Lower lobe of right lung (tissue), 2 donors: ENCODE results near the gene CORO1A. TPM values are rescaled to one million over a fixed set of nuclear protein-coding genes. Genes with fewer than 3 reads are reported as not detected.

Experiments
- ATAC-seq, 2 donors: fragments of 200-7000 bp; cut with Tn5 transposase; one replicate each; pipeline ENCODE4 v1.9.1; 2020 to 2022; ENCODE audit warnings: mild to moderate bottlenecking in 2 of 2, moderate library complexity in 2 of 2
- DNase-seq: peaks from one replicate; pipeline ENCODE4 v3.0.0-alpha.2; 2020
- H3K27ac ChIP-seq: fragments of 200-600 bp; one replicate; pipeline ENCODE4 v1.8.0; 2022
- H3K27me3 ChIP-seq: fragments of 200-600 bp; one replicate; pipeline ENCODE4 v1.8.0; 2022; ENCODE audit warnings: low read depth
- H3K36me3 ChIP-seq: fragments of 200-600 bp; one replicate; pipeline ENCODE4 v1.8.0; 2022; ENCODE audit warnings: mild to moderate bottlenecking
- H3K4me1 ChIP-seq: fragments of 200-600 bp; one replicate; pipeline ENCODE4 v1.8.0; 2022
- H3K4me3 ChIP-seq: fragments of 200-600 bp; one replicate; pipeline ENCODE4 v1.8.0; 2022; ENCODE audit warnings: mild to moderate bottlenecking
- H3K9me3 ChIP-seq: fragments of 200-600 bp; one replicate; pipeline ENCODE4 v1.8.0; 2022
- intact Hi-C: fragments of 100-400 bp; cut with DNase I; formaldehyde crosslinking; loops from one replicate; pipeline ENCODE4 v1.11.0; 2022
- total RNA-seq: library from RNA; stranded (reverse); fragmentation: NEBNext Ultra II Directional; extraction: Animal tissue kit (Norgen Biotek cat#: 25700); gene quantifications from one replicate; pipeline ENCODE4 v1.2.1, GENCODE V29; 2021
- TF ChIP-seq, protein P1 (sequence below): fragments of 200-600 bp; IDR thresholded peaks from one replicate; pipeline ENCODE4 v1.8.0; 2022; ENCODE audit warnings: antibody characterized with exemption, mild to moderate bottlenecking
- donor health status: DM: no; HTN: yes; CAD: no; lungs with severe emphysema.

The CORO1A gene
- total RNA-seq, 1 donor from 2014 or later, result 76.3 TPM

DNA sequence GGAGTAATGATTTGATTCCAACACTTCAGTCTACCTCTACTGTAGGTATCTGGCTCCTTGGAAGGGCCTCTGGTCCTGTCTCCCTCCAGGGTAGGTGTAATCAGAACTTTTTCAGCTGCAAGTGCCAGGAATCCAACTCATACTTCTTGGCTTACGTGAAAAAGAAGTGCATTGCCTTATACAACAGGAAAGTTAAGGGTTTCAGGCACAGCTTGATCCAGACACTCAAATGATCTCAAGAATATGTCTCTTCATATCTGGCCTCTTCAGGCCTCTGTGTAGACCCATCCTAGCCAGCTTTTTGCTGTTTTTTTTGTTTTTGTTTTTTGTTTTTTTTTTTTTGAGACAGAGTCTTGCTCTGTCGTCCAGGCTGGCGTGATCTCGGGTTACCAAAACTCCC, 4.2 kb upstream of the CORO1A start:
- no peaks in the 10 kb centered on the region for H3K36me3 ChIP-seq
- ATAC-seq (no peak), DNase-seq (no peak)
- intact Hi-C loops, result no loop called here
- no peak overlapping the region for H3K4me3 ChIP-seq
- TF ChIP-seq, protein P1, sequence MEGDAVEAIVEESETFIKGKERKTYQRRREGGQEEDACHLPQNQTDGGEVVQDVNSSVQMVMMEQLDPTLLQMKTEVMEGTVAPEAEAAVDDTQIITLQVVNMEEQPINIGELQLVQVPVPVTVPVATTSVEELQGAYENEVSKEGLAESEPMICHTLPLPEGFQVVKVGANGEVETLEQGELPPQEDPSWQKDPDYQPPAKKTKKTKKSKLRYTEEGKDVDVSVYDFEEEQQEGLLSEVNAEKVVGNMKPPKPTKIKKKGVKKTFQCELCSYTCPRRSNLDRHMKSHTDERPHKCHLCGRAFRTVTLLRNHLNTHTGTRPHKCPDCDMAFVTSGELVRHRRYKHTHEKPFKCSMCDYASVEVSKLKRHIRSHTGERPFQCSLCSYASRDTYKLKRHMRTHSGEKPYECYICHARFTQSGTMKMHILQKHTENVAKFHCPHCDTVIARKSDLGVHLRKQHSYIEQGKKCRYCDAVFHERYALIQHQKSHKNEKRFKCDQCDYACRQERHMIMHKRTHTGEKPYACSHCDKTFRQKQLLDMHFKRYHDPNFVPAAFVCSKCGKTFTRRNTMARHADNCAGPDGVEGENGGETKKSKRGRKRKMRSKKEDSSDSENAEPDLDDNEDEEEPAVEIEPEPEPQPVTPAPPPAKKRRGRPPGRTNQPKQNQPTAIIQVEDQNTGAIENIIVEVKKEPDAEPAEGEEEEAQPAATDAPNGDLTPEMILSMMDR, result no peak
- no peak overlapping the region for H3K27ac ChIP-seq
- H3K27me3 ChIP-seq, result no peaks in the 10 kb centered on the region
- H3K9me3 ChIP-seq, result no peaks in the 10 kb centered on the region
- H3K4me1 ChIP-seq, result peaks cover 6% of the 10 kb centered on the region

- intact Hi-C loops, result no loop called here
- DNase-seq (no peak), ATAC-seq (no peak)
- TF ChIP-seq, protein P1, result no peak
- Histone ChIP-seq H3K9me3 (no peaks in the 10 kb centered on the region), H3K4me1 (peaks cover 6% of the 10 kb centered on the region), H3K36me3 (no peaks in the 10 kb centered on the region), H3K4me3 (no peak overlapping the region), H3K27ac (no peak overlapping the region), H3K27me3 (no peaks in the 10 kb centered on the region)
Measured at GRCh38 chr16:30179931-30180330, 3.5 kb upstream of the CORO1A start.

- peaks cover 6% of the 10 kb centered on the region for H3K4me1 ChIP-seq
- H3K4me3 ChIP-seq, result no peak overlapping the region
- intact Hi-C loops, result no loop called here
- ATAC-seq (no peak), DNase-seq (no peak)
- H3K9me3 ChIP-seq, result no peaks in the 10 kb centered on the region
- no peaks in the 10 kb centered on the region for H3K27me3 ChIP-seq
- TF ChIP-seq, protein P1, result no peak
- H3K27ac ChIP-seq, result no peak overlapping the region
- no peaks in the 10 kb centered on the region for H3K36me3 ChIP-seq
Measured at GRCh38 chr16:30180741-30181140, 2.7 kb upstream of the CORO1A start.

GRCh38 chr16:30184096-30184890, 891 bp downstream of the CORO1A start:
- intact Hi-C loops, result no loop called here
- Histone ChIP-seq H3K27me3 (no peaks in the 10 kb centered on the region), H3K36me3 (peaks cover 10% of the 10 kb centered on the region), H3K9me3 (no peaks in the 10 kb centered on the region), H3K4me3 (peak overlapping the region; percentile 69), H3K27ac (peak overlapping the region; percentile 78), H3K4me1 (peaks cover 20% of the 10 kb centered on the region)
- DNase-seq (peak; percentile 71), ATAC-seq (peak; percentile 5 to 36)
- TF ChIP-seq, protein P1, result no peak

GRCh38 chr16:30184891-30185682, 1.7 kb downstream of the CORO1A start:
- Histone ChIP-seq H3K36me3 (peaks cover 10% of the 10 kb centered on the region), H3K4me3 (peak overlapping the region; percentile 69), H3K9me3 (no peaks in the 10 kb centered on the region), H3K27me3 (no peaks in the 10 kb centered on the region), H3K27ac (peak overlapping the region; percentile 78), H3K4me1 (peaks cover 20% of the 10 kb centered on the region)
- TF ChIP-seq, protein P1, result no peak
- no peak for ATAC-seq
- peak; percentile 47 for DNase-seq
- intact Hi-C loops, result no loop called here
